GM19372 (cell line): ENCODE data around the gene TPO.

Experiments used
- ATAC-seq: cut with Tn5 transposase; IDR thresholded peaks from one replicate; pipeline ENCODE4 v1.9.1; 2021; ENCODE audit warnings: mild to moderate bottlenecking, low read depth, moderate library complexity; ENCODE audit not compliant: unreplicated experiment

Gene TPO

DNA sequence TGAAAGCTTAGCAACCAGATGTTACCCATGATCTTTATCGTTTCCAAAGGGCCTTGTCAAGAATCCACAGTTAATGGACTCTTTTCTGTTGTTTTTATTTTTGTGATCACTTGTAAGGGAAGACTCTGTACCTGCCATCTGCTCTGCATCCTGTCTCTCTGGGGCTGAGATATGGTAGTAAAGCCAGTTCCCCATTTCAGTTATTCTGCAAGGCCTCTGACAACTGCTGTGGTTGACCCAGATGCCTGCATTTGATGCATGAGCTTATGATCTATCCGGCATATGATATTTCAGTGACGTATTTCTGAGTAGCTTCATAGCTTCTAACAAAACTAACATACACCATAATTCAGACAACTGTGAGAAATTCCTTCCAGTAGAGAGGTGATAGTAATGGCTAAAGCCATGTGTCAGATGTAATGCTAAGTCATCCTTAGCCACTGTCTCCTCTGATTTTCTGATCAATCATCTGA is 105.1 kb downstream of the TPO start:
- ATAC-seq = no peak

DNA sequence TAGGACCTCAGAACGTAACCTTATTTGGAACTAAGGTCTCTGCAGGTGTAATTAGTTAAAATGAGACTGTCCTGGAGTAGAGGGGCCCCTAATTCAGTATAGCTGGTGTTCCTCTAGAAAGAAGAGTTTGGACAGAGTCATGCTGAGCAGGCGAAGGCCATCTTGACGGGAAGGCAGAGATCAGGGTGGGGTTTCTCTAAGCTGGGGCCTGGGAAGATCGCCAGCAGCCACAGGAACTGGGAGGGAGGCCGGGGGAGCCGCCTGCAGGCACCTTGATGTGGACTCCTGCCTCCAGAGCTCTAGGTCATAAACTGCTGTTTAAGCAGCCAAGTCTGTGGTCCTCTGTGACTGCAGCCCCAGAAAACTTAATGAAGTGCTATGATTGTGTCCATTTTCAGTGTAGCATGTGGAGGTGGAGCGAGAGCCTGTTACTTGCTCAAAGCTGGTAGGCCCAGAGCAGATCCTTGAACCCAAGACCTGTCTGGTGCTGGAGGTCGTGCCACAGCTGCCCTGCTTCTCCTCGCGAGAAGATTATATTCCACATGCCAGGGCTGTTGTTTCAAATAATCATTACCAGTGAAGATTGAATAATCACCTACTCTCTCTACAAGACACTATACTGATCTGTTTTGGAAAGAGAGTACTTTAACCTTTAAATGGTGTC is 105.7 kb downstream of the TPO start:
- ATAC-seq = no peak

DNA sequence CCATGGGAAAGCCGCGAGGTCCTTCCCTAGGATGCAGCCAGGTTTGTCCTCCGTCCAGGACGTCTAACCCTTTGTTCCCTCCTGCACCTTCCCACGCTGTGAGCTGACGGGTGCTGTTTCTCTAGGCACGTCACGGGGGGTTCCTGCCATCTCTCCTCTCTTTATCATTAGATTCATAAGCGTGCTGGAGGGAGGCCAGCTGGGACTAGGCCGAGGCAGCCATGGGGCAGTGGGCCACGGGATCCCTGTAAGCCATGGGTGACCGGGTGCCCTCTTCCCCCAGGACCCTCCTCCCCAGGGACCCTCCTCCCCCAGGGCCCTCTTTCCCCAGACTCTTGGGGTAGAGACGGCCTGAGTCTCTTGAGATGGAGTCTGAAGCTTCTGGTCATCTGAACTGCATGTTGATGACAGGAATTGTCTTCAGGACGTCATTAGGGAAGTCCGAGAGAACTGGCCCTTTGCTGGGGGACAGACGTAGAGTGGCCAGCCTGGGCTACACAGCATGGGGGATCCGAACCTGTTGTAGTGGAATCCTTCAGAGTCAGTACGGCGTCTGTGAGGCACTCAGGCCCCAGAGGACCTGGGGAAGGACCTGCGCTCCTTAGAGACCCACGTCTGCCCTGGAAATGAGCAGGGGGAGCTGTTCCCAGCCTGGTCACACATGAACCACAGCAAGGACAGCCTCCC is 108.1 kb downstream of the TPO start:
- ATAC-seq = no peak

DNA sequence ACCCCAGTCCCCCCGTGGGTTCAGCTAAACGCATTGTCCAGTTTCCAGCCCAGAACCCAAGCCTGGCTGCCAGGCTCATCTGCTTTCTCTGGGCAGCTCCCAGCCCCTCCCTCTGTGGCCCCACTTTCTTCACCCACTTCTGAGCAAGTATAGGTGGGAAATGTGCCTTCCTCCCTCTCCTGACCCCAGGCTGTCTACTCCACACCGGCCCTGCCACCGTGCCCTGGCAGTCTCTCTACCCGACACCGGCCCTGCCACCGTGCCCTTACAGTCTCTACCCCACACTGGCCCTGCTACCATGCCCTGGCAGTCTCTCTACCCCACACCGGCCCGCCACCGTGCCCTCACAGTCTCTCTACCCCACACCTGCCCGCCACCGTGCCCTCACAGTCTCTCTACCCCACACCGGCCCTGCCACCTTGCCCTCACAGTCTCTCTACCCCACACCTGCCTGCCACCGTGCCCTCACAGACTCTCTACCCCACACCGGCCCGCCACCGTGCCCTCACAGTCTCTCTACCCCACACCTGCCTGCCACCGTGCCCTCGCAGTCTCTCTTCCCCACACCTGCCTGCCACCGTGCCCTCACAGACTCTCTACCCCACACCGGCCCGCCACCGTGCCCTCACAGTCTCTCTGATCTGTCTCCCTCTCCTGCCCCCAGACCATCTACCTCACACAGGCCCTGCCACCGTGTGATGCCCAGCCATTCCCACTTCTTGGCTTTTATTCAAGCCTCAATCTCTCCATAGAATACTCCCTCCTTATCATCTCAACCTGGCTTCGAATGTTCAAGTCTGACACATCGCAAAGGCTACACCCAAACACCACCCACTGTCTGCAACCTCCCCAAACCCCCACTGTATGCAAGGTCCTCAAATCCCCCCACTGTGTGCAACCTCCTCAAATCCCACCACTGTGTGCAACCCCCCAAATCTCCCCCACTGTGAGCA is 108.9 kb downstream of the TPO start:
- no peak for ATAC-seq

DNA sequence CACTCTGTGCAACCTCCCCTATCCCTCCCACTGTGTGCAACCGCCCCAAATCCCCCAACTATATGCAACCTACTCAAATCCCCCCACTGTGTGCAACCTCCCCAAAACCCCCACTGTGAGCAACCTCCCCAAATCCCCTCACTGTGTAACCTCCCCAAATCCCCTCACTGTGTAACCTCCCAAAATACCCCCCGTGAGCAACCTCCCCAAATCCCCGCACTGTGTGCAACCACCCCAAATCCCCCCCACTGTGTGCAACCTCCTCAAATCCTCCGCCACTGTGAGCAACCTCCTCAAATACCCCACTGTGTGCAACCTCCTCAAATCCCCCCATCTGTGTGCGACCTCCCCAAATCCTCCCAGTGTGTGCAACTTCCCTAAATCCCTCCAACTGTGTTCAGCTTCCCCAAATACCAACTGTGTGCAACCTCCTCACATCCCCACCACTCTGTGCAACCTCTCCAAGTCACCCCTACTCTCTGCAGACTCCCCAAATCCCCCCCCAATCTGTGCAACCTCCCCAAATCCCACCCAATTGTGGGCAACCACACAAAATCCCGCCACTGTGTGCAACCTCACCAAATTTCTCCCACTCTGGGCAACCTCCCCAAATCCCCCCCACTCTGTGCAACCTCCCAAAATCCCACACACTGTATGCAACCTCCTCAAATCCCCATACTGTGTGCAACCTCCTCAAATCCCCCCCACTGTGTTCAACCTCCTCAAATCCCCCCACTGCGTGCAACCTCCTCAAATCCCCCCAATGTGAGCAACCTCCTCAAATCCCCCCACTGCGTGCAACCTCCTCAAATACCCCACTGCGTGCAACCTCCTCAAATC is 114.1 kb downstream of the TPO start:
- no peak for ATAC-seq

DNA sequence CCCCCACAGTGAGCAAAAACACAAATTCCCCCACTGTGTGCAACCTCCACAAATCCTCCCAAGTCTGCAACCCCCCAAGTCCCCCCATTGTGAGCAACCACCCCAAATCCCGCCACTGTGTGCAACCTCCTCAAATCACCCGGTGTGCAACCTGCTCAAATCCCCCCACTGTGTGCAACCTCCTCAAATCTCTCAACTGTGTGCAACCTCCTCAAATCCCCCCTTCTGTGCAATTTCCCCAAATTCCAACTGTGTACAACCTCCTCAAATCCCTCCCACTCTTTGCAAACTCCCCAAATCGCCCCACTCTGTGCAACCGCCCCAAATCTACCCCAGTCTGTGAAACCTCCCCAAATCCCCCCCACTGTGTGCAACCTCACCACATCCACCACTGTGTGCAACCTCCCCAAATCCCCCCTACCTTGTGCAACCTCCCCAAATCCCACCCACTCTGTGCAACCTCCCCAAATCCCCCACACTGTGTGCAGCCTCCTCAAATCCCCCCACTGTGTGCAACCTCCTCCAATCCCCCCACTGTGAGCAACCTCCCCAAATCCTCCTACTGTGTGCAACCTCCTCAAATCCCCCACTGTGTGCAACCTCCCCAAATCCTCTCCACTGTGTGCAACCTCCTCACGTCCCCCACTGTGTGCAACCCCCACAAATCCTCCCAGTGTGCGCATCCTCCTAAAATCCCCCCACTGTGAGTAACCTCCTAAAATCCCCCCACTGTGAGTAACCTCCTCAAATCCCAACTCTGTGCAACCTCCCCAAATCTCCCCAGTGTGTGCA is 115.2 kb downstream of the TPO start:
- ATAC-seq = no peak

DNA sequence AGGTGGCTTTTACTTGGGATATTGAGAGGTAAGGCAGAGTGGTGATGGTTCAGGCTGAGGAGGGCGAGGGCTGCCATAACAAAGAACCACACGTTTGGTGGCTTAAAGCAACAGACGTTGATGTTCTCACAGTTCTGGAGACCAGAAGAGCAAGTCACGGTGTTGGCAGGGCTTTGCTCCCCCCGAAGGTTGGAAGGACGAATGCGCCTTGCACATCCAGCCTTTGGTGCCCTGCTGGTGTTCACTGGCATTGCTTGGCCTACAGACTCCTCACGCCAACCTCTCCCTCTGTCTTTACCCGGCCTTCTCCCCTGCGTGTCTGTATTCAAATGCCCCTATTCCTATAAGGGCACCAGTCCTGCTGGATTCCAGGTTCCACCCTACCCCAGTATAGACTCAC is 125.4 kb downstream of the TPO start:
- ATAC-seq = no peak

DNA sequence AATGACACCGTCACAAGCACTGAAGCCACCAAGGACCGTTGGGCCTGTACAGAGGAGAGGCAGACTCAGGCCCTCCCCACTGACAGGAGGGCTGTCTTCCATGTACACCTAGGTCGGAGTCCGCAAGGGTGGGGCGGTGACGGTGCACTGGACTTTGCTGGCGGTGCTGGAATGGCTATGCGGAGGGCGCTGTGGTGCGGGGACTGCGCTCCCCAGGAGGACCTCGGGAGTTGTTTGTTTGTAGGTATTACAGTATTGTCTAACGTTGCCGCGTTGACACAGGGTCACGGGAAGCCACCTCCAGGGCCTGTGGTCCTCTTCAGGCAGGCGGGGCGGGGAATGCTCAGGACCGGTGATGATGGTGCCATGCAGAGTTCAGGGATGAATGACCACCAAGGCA is 126.2 kb downstream of the TPO start:
- no peak for ATAC-seq

DNA sequence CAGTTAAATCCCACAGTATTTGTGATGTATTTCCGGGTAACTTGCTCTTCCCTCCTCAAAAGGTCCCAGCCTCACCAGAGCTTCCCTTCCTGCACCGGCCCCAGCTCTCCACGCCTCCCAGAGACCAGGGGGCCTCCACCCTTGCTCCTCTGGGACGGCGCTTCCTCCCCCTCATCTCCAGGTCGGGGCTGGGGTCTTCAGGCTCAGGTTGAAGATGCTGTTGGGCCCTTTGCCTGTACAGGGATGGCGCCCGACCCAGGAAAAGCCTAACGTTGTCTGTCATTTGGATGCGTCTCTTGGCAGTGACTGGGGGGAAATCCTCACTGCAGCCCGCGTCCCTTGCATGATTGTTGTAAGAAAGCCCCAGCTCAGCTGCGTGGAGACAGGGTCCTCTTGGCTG is 126.7 kb downstream of the TPO start:
- no peak for ATAC-seq

DNA sequence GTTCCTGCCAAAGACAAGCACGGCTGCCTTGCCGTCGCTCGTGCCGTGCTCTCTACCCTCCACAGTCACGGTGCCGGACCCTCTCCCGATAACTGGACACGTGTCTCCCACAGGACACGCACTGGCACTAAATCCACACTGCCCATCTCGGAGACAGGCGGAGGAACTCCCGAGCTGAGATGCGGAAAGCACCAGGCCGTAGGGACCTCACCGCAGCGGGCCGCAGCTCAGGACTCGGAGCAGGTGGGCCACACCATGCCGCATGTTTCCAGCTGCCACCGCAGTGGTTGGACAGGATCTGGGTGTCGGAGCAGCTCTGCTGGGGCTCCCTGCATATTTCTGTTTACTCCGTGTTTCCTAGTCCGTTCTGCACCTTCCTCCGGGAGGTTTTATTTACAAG is 127.2 kb downstream of the TPO start:
- no peak for ATAC-seq

DNA sequence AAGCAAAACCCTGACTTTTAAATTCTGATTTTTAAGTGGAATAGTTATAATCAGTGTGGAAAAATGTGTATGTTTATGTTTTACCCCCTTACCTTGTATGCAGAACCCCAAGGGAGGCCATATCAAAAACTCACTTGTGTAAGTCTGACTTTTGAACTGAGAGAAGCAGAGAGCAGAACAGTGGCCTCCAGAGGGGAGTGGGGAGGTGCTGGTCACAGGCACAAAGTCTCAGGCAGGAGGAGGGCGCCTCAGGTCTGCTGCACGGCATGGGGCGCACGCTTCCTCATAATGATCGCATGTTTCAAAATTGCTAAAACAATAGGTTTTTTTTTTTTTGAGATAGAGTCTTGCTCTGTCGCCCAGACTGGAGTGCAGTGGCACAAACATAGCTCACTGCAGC is 127.8 kb downstream of the TPO start:
- no peak for ATAC-seq

DNA sequence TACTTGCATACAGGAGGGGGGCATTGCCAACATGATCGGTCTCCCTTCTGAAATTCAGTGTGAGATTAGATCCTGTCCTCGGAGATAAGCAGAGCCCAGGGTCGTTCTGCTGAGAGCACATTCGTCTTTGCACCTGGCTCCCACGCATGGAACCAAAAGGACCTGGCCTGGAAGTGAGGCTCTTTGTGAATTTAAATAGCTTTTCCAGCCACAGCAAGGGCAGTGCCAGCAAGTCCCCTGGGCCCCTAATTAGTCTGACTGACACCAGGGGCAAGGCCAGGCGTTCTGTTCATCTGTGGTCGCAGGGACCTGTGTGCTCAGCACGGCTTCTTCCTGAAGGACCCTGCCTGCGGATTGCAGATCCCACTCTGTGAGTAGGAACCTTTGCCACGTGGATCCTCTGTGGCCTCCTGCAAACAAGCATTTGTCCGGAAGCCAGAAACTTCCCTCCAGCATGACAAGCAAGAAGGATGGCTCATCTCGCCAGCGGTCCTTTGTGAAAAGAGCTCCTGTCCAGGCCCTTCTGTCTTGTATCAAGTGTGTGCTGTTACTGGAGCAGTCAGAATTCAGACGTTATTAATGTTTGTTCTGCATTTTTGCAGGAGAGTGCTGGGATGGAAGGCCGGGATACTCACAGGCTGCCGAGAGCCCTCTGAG is 128.7 kb downstream of the TPO start:
- ATAC-seq = no peak

DNA sequence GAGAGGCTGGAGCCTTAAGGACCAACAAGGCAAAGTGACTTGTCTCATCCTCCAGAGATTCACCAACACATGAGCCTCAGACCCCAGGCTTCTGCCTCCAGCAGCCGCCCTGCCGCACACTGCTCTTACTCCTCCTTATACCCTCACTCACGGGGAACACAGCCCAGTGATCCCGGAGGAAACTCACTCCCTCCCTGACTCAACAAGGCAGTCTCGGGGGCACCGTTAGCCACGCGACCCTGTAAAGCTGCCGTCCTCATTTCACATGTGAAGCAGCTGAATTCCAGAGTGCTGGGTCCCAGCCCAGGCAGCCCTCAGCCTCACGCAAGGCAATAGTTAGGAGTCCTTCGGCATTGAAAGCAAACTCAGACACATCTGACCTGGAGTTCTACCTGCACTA is 129.7 kb downstream of the TPO start:
- ATAC-seq = no peak

DNA sequence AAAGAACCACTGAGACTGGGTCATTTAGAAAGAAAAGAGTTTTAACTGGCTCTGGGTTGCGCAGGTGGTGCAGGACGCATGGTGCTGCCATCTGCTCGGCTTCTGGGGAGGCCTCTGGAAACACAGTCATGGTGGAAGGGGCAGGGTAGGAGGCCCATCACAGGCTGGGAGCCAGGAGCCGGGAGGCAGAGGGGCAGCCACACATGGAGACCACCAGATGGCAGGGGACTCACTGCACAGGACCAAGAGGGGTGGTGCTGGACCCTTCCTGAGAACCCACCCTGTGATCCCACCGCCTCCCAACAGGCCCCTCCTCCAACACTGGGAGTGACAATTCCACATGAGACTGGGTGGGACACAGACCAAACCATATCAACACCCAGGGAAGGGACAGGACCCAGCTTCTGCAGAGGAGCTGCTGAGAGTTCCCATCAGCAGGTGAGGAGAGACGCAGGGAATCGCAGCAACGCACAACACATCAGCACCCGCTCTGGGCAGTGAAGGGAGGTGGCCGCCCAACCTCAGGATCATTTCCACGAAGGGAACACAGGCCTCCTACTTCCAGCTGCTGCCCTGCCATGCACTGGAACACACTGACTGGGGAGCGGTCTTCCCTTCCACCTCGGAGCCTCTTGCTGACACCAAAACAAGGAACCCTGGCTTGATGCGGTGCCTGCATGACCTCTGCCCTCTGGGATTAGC is 130.7 kb downstream of the TPO start:
- ATAC-seq = no peak

DNA sequence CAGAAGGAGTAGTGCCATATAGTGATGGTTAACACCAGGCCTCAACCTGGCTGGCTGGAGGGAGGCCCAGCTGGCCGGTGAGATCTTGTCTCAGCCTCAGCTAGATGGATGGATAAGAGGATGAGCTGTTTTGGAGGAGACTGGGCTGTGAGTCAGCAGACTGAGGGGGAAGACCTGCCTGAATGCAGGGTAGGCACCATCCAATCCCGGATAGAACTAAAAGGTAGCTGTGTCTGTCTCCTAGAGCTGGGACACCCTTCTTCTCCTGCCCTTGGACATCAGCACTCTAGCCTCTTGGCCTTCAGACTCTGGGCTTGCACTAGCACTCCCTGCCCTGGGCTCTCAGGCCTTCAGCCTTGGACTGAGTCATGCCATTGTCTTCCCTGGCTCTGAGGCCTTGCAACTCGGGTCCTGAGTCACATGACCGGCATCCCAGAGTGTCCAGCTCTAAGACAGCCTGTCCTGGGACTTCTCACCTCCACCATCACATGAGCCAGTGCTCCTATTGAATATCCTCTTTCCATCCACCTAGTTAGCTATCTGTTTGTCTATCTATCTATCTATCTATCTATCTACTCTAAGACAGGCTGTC is 131.3 kb downstream of the TPO start:
- ATAC-seq = no peak

DNA sequence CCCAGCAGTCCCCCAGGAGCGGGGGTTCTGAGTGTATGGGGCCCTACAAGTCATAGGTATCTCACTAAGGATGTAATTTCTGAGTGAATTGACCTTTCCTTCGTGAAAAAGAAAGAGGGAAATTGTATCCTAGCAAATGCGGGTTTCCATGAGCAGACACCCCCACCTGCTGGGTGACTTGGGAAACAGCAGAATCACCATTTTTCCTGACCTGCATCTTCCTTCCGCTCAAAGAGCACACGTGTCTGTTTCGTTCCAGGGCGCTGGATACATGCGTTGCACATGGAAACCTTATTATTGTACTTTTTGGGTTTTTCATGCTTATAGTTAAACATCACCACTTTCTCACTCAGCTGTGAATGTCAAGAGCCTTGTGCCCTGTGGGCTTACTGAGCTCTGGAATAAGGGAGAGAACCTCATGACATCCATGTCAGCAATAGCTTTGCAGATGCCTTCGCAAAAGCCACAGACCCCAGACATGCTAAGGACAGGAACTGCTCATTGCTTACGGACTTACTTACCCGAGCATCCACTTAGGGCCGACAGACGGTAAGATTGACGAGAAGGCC is 132.8 kb downstream of the TPO start:
- no peak for ATAC-seq

DNA sequence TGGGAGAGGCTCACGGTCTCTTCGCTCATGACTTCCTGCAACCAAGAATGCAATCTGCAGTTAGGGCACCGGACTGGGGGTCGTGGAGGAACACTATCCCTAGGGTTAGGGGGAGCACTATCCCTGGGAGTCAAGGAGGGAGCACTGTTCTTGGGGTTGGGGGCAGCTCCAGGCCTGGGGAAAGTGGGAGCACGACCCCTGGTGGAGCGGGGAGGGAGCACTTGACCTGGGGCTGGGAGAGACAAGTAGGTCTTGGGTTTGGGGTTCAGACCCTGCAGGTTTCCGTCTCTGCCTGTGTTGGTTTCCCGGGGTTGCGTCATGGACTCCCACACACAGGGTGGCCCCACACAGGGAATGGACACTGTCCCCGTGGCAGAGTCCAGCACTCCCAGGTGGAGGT is 133.6 kb downstream of the TPO start:
- no peak for ATAC-seq
